22Rv1 (cell line): Measurements from ENCODE around the gene EMC10.

ENCODE experiments used
- H3K27ac ChIP-seq: fragments of 450-650 bp; 2 replicates; pipeline ENCODE4 v1.5.1; 2017
- CTCF ChIP-seq: fragments of 450-650 bp; IDR thresholded peaks from 2 replicates; pipeline ENCODE4 v1.5.1; 2017; ENCODE audit warnings: mild to moderate bottlenecking
- ZFX ChIP-seq: fragments of 450-650 bp; IDR thresholded peaks from 2 replicates; pipeline ENCODE4 v1.6.1; 2017; ENCODE audit warnings: antibody characterized with exemption, borderline replicate concordance

EMC10 gene

GRCh38 chr19:50500060-50500752 lies 23.9 kb downstream of the EMC10 start:
- TF ChIP-seq CTCF: no peak
- TF ChIP-seq ZFX: no peak
- H3K27ac ChIP-seq: no peak overlapping the region

- TF ChIP-seq CTCF: no peak
- TF ChIP-seq ZFX: no peak
- no peak overlapping the region for H3K27ac ChIP-seq
These were observed 24.4 kb downstream of the EMC10 start for GRCh38 chr19:50500753-50501151.

- H3K27ac ChIP-seq: no peak overlapping the region
- TF ChIP-seq ZFX (no peak), CTCF (no peak)
These were observed 24.9 kb downstream of the EMC10 start for GRCh38 chr19:50501186-50501567.

- TF ChIP-seq CTCF (no peak), ZFX (no peak)
- H3K27ac ChIP-seq: no peak overlapping the region
These were observed 25.5 kb downstream of the EMC10 start for GRCh38 chr19:50501568-50502475.

GRCh38 chr19:50505856-50506611 lies 29.7 kb downstream of the EMC10 start:
- H3K27ac ChIP-seq: no peak overlapping the region
- TF ChIP-seq ZFX: no peak
- TF ChIP-seq CTCF: no peak

GRCh38 chr19:50506700-50507099 lies 30.4 kb downstream of the EMC10 start:
- H3K27ac ChIP-seq: no peak overlapping the region
- TF ChIP-seq ZFX: no peak
- no peak for TF ChIP-seq CTCF
